ENCODE data around the gene TUFM.

- TF ChIP-seq POLR2A (IDR thresholded peaks at IDR 0.05; ENCODE audit: low read depth, low read length) (no peak), TAF1 (IDR thresholded peaks at IDR 0.05; ENCODE audit: borderline replicate concordance, low read depth, low read length) (no peak), POLR2AphosphoS5 (IDR thresholded peaks at IDR 0.05; ENCODE audit: low read depth, low read length) (no peak)
These were observed 428 bp downstream of the TUFM start for GRCh38 chr16:28845761-28846079.

Measured in GM12892 (cell line).